PC-9 (cell line): ENCODE measurements around the gene BFAR. TPM values are rescaled to one million over a fixed set of nuclear protein-coding genes. Genes with fewer than 3 reads are reported as not detected.
A peak's percentile ranks its signal among the peaks of the same experiment; 100 is the strongest.

Experiments used
- BruUV-seq: library from RNA; stranded (reverse); fragments of 400-500 nt; replicated peaks from 2 replicates; lab custom pipeline; 2021; lab: Mats Ljungman, UMichigan
- CTCF ChIA-PET: fragments of 300-600 bp; sonication (Branson Sonifier 250); formaldehyde crosslinking; loops from one replicate; lab custom pipeline; 2022; ENCODE audit warnings: antibody characterized with exemption; lab: Charles Lee
- POLR2A ChIA-PET: fragments of 300-600 bp; sonication (Branson Sonifier 250); formaldehyde crosslinking; loops from one replicate; lab custom pipeline; 2022; ENCODE audit warnings: antibody characterized with exemption; ENCODE audit not compliant: unreplicated experiment; lab: Charles Lee
- DNase-seq, 2 experiments: peaks; one replicate each; pipeline versions ENCODE4 v3.0.0 to v3.0.0-alpha.2; 2015 to 2022; ENCODE audit warnings: mixed read lengths in 1 of 2
- H2AFZ ChIP-seq: fragments of 200-600 bp; sonication (generic); 2 replicates; pipeline ENCODE4 v1.8.1; 2017; ENCODE audit warnings: antibody characterized with exemption
- H3F3A ChIP-seq: fragments of 200-600 bp; sonication (generic); 2 replicates; pipeline ENCODE4 v1.8.1; 2017; ENCODE audit warnings: antibody characterized with exemption, mild to moderate bottlenecking, low read depth; ENCODE audit not compliant: insufficient read depth
- H3K27ac ChIP-seq: fragments of 200-600 bp; sonication (generic); 2 replicates; pipeline ENCODE4 v1.6.1; 2016; ENCODE audit warnings: mixed run types
- H3K27me3 ChIP-seq: fragments of 200-600 bp; sonication (generic); 2 replicates; pipeline ENCODE4 v1.6.1; 2016; ENCODE audit warnings: low read depth, mixed run types; ENCODE audit not compliant: insufficient read depth
- H3K36me3 ChIP-seq: fragments of 200-600 bp; sonication (generic); 2 replicates; pipeline ENCODE4 v1.6.1; 2016; ENCODE audit warnings: low read depth, mixed run types
- H3K4me1 ChIP-seq: fragments of 200-600 bp; sonication (generic); replicated peaks from 2 replicates; pipeline ENCODE4 v1.6.1; 2016; ENCODE audit warnings: mixed run types; ENCODE audit not compliant: insufficient read depth
- H3K4me2 ChIP-seq: fragments of 200-600 bp; sonication (generic); 2 replicates; pipeline ENCODE4 v1.6.1; 2017; ENCODE audit warnings: mixed run types
- H3K4me3 ChIP-seq: fragments of 200-600 bp; sonication (generic); 2 replicates; pipeline ENCODE4 v1.6.1; 2016; ENCODE audit warnings: mixed run types
- H3K79me2 ChIP-seq: fragments of 200-600 bp; sonication (generic); 2 replicates; pipeline ENCODE4 v1.6.1; 2017; ENCODE audit warnings: low read depth, mixed run types
- H3K9me2 ChIP-seq: fragments of 200-600 bp; sonication (generic); 2 replicates; pipeline ENCODE4 v1.8.1; 2017; ENCODE audit warnings: mild to moderate bottlenecking; ENCODE audit not compliant: insufficient read depth
- H3K9me3 ChIP-seq: fragments of 200-600 bp; sonication (generic); 2 replicates; pipeline ENCODE4 v1.8.1; 2016; ENCODE audit warnings: low read depth; ENCODE audit not compliant: insufficient read depth
- H4K20me1 ChIP-seq: fragments of 200-600 bp; sonication (generic); 2 replicates; pipeline ENCODE4 v1.8.1; 2017; ENCODE audit not compliant: insufficient read depth
- CTCF ChIP-seq: fragments of 200-600 bp; sonication (generic); conservative IDR thresholded peaks from 2 replicates; pipeline ENCODE4 v1.6.1; 2017; ENCODE audit warnings: mixed run types, antibody characterized with exemption, mild to moderate bottlenecking, moderate library complexity
- EZH2 ChIP-seq: fragments of 200-600 bp; sonication (generic); IDR thresholded peaks from 2 replicates; pipeline ENCODE4 v1.8.0; 2017; ENCODE audit warnings: antibody characterized with exemption, low read depth
- intact Hi-C: fragments of 100-400 bp; cut with micrococcal nuclease; formaldehyde crosslinking; loops from one replicate; pipeline ENCODE4 v1.10.0; 2022; ENCODE audit not compliant: unreplicated experiment
- total RNA-seq: library from RNA; stranded (reverse); gene quantifications from 2 replicates; pipeline ENCODE4 v1.2.3, GENCODE V29; 2021

BFAR gene
- total RNA-seq, 1 experiment from 2014 or later, result 97.9 TPM

- intact Hi-C loops, result no loop called here
- Histone ChIP-seq H3K9me3 (no peaks in the 10 kb centered on the region), H3K36me3 (peaks cover 7% of the 10 kb centered on the region), H3K9me2 (no peaks in the 10 kb centered on the region), H3K4me2 (no peak overlapping the region), H3K4me3 (no peak overlapping the region), H3K4me1 (no peaks in the 10 kb centered on the region), H4K20me1 (no peaks in the 10 kb centered on the region), H3K27me3 (no peaks in the 10 kb centered on the region), H2AFZ (no peak overlapping the region), H3F3A (peaks cover 14% of the 10 kb centered on the region; the same call in 1 of the 2 replicates), H3K79me2 (no peaks in the 10 kb centered on the region), H3K27ac (no peak overlapping the region)
- CTCF ChIA-PET, result no interaction called here
- TF ChIP-seq CTCF (no peak), EZH2 (no peak)
- DNase-seq, result peak in 1 of 2 experiments; percentile 47
- BruUV-seq, result no TSS peak
- POLR2A ChIA-PET, result no interaction called here
Measured at GRCh38 chr16:14669776-14670175, 37.0 kb downstream of the BFAR start.

GRCh38 chr16:14672403-14672971 is 39.7 kb downstream of the BFAR start:
- H3K9me3 ChIP-seq, result no peaks in the 10 kb centered on the region
- intact Hi-C loops, result no loop called here
- ChIA-PET POLR2A (interaction anchor here (0.6 kb wide), 1 partner anchor 339 kb away, joined by 4 read pairs; no protein-coding TSS in a partner anchor), CTCF (interaction anchor here (0.7 kb wide), 1 partner anchor 126 kb away, joined by 12 read pairs; no protein-coding TSS in a partner anchor)
- BruUV-seq, result TSS peak; percentile 3
- no peaks in the 10 kb centered on the region for H3K9me2 ChIP-seq
- H3K4me3 ChIP-seq, result no peak overlapping the region
- H3K27me3 ChIP-seq, result no peaks in the 10 kb centered on the region
- TF ChIP-seq CTCF (no peak), EZH2 (no peak)
- H3F3A ChIP-seq, result peaks cover 14% of the 10 kb centered on the region; the same call in 1 of the 2 replicates
- no peaks in the 10 kb centered on the region for H3K36me3 ChIP-seq
- H3K79me2 ChIP-seq, result no peaks in the 10 kb centered on the region
- no peak overlapping the region for H2AFZ ChIP-seq
- no peak overlapping the region for H3K4me2 ChIP-seq
- DNase-seq, result no peak
- no peaks in the 10 kb centered on the region for H4K20me1 ChIP-seq
- H3K4me1 ChIP-seq, result no peaks in the 10 kb centered on the region
- no peak overlapping the region for H3K27ac ChIP-seq

GRCh38 chr16:14676633-14677032 is 43.9 kb downstream of the BFAR start:
- Histone ChIP-seq H3K4me2 (no peak overlapping the region), H4K20me1 (no peaks in the 10 kb centered on the region), H3K9me2 (no peaks in the 10 kb centered on the region), H3K9me3 (no peaks in the 10 kb centered on the region), H3K4me3 (no peak overlapping the region), H2AFZ (no peak overlapping the region), H3K36me3 (no peaks in the 10 kb centered on the region), H3K27me3 (no peaks in the 10 kb centered on the region), H3F3A (no peaks in the 10 kb centered on the region), H3K27ac (no peak overlapping the region), H3K4me1 (no peaks in the 10 kb centered on the region), H3K79me2 (no peaks in the 10 kb centered on the region)
- no peak for TF ChIP-seq CTCF
- TF ChIP-seq EZH2, result no peak
- intact Hi-C loops, result no loop called here
- POLR2A ChIA-PET, result no interaction called here
- BruUV-seq, result no TSS peak
- CTCF ChIA-PET, result no interaction called here
- DNase-seq, result no peak
